ENCODE results near the gene PHKA2.
A peak's percentile ranks its signal among the peaks of the same experiment; 100 is the strongest.
"Not testable (repeated sequence)": the region's sequence is repeated elsewhere in the genome, so short reads cannot be mapped to it uniquely, and the experiment has no call there.

Gene PHKA2

GRCh38 chrX:18983666-18984380 is at the start of gene PHKA2:
Gene PHKA2 (minus strand): TSS chrX:18984114. CDS start chrX:18983932, 182 bp downstream.
- DNase-seq: peak; percentile 19 to 84

- DNase-seq: no peak
Measured at GRCh38 chrX:19030805-19031204, 46.9 kb upstream of the PHKA2 start.

GRCh38 chrX:19028560-19028959 is 44.6 kb upstream of the PHKA2 start:
- DNase-seq: no peak

- no peak for DNase-seq
Measured at GRCh38 chrX:19024366-19024765, 40.5 kb upstream of the PHKA2 start.

GRCh38 chrX:19019996-19020395 is 36.1 kb upstream of the PHKA2 start:
- no peak for DNase-seq

GRCh38 chrX:19017271-19017670 is 33.4 kb upstream of the PHKA2 start:
- DNase-seq: peak; percentile 39 to 65

GRCh38 chrX:19016614-19017013 is 32.7 kb upstream of the PHKA2 start:
- DNase-seq: not testable (repeated sequence)

- DNase-seq: no peak
Measured at GRCh38 chrX:19007868-19008267, 24.0 kb upstream of the PHKA2 start.

- no peak for DNase-seq
Measured at GRCh38 chrX:19007011-19007410, 23.1 kb upstream of the PHKA2 start.

GRCh38 chrX:19005909-19006308 is 22.0 kb upstream of the PHKA2 start:
- peak in 1 of 2 experiments; percentile 2 for DNase-seq

- DNase-seq: no peak
Measured at GRCh38 chrX:19003756-19004155, 19.8 kb upstream of the PHKA2 start.

GRCh38 chrX:18998653-18999052 is 14.7 kb upstream of the PHKA2 start:
- no peak for DNase-seq

- no peak for DNase-seq
Measured at GRCh38 chrX:18997916-18998315, 14.0 kb upstream of the PHKA2 start.

GRCh38 chrX:18996536-18996935 is 12.6 kb upstream of the PHKA2 start:
- no peak for DNase-seq

GRCh38 chrX:18995221-18995620 is 11.3 kb upstream of the PHKA2 start:
- no peak for DNase-seq

GRCh38 chrX:18994713-18995112 is 10.8 kb upstream of the PHKA2 start:
- no peak for DNase-seq

- no peak for DNase-seq
Measured at GRCh38 chrX:18992829-18993228, 8.9 kb upstream of the PHKA2 start.

- no peak for DNase-seq
Measured at GRCh38 chrX:18985186-18985435, 1.2 kb upstream of the PHKA2 start.

GRCh38 chrX:18984381-18985185 is 669 bp upstream of the PHKA2 start:
- peak; percentile 82 to 93 for DNase-seq

- no peak for DNase-seq
Measured at GRCh38 chrX:18981124-18981807, 2.6 kb downstream of the PHKA2 start.

- DNase-seq: not testable (repeated sequence)
Measured at GRCh38 chrX:18980262-18980661, 3.7 kb downstream of the PHKA2 start.

GRCh38 chrX:18974993-18975392 is 8.9 kb downstream of the PHKA2 start:
- DNase-seq: no peak

GRCh38 chrX:18973527-18974192 is 10.3 kb downstream of the PHKA2 start:
- peak; percentile 44 to 60 for DNase-seq
